K562 (cell line): ENCODE measurements around the gene CBX2. TPM values are rescaled to one million over a fixed set of nuclear protein-coding genes. Genes with fewer than 3 reads are reported as not detected.

Experiments used
- ATF7 ChIP-seq: fragments of 450-650 bp; IDR thresholded peaks from 2 replicates; pipeline ENCODE4 v1.7.1; 2014; ENCODE audit warnings: mild to moderate bottlenecking, moderate library complexity
- E2F6 ChIP-seq, 2 experiments: IDR thresholded peaks; 2 replicates each; pipeline ENCODE4 v1.6.1; 2011; ENCODE audit warnings: borderline replicate concordance in 1 of 2, control low read depth in 1 of 2, low read depth in 1 of 2, low read length in 1 of 2, mild to moderate bottlenecking in 1 of 2, mixed read lengths in 1 of 2, moderate library complexity in 1 of 2; ENCODE audit not compliant: insufficient read depth in 1 of 2, insufficient read length in 1 of 2, poor library complexity in 1 of 2, severe bottlenecking in 1 of 2; ENCODE audit errors: extremely low read depth in 1 of 2
- FIP1L1 ChIP-seq: fragments of 200-400 bp; formaldehyde crosslinking; IDR thresholded peaks from 2 replicates; pipeline ENCODE4 v1.6.1; 2018; ENCODE audit warnings: mild to moderate bottlenecking, low read depth, low read length; ENCODE audit not compliant: poor library complexity, severe bottlenecking
- FOXA3 ChIP-seq, 2 experiments: fragments of 450-650 bp in 1 of 2; sonication (generic) in 1 of 2; formaldehyde crosslinking; IDR thresholded peaks in 1 of 2; conservative IDR thresholded peaks in 1 of 2; 2 replicates each; pipeline versions ENCODE4 v1.4.0 to v1.8.0; 2020 to 2022; ENCODE audit warnings: mild to moderate bottlenecking in 2 of 2, missing genetic modification reagents in 1 of 2
- KDM1A ChIP-seq, 2 experiments: fragments of 450-650 bp; IDR thresholded peaks; 2 replicates each; pipeline ENCODE4 v1.6.1; 2016; ENCODE audit warnings: mild to moderate bottlenecking in 2 of 2
- MAFF ChIP-seq: IDR thresholded peaks from 2 replicates; pipeline ENCODE4 v1.6.1; 2012; ENCODE audit warnings: low read length, improper control_type of control experiment
- NR2F6 ChIP-seq: fragments of 450-650 bp; formaldehyde crosslinking; IDR thresholded peaks from 2 replicates; pipeline ENCODE4 v1.4.0; 2020; ENCODE audit warnings: mild to moderate bottlenecking
- SREBF2 ChIP-seq: sonication (generic); formaldehyde crosslinking; IDR thresholded peaks from 2 replicates; pipeline ENCODE4 v1.4.0; 2020; ENCODE audit warnings: mild to moderate bottlenecking, missing genetic modification reagents
- XRCC5 ChIP-seq: fragments of 200-400 bp; formaldehyde crosslinking; IDR thresholded peaks from 2 replicates; pipeline ENCODE4 v1.6.1; 2017; ENCODE audit warnings: low read depth, mild to moderate bottlenecking, low read length
- ZBTB7A ChIP-seq: IDR thresholded peaks from 2 replicates; pipeline ENCODE4 v1.6.1; 2011; ENCODE audit warnings: low read depth, mild to moderate bottlenecking, low read length, moderate library complexity, borderline replicate concordance; ENCODE audit not compliant: control insufficient read depth
- ZNF316 ChIP-seq: fragments of 450-650 bp; IDR thresholded peaks from 2 replicates; pipeline ENCODE4 v1.6.1; 2016
- ZNF561 ChIP-seq: fragments of 450-650 bp; formaldehyde crosslinking; conservative IDR thresholded peaks from 2 replicates; pipeline ENCODE4 v1.4.0; 2020; ENCODE audit warnings: mild to moderate bottlenecking, moderate library complexity
- polyA plus RNA-seq, 8 experiments: library from polyadenylated mRNA; depleted of rRNA in 4 of 8; stranded (reverse) in 5 of 8; unstranded in 3 of 8; fragments of >200 nt; fragmentation: Nextera tagmentation in 2 of 8; fragmentation: Illumina TruSeq in 1 of 8; extraction: Ambion mirVana in 2 of 8; extraction: Trizol in 1 of 8; gene quantifications; 2 replicates each; pipeline versions ENCODE4 v1.2.1 to v1.2.3, GENCODE V29; 2011 to 2014; ENCODE audit warnings: inconsistent platforms in 1 of 8, missing spikeins in 1 of 8
- total RNA-seq, 7 experiments: library from RNA; depleted of rRNA in 6 of 7; stranded (reverse); fragments of >200 nt in 6 of 7; fragmentation: Illumina TruSeq in 2 of 7; extraction: Trizol in 2 of 7; gene quantifications; 2 replicates each; pipeline versions ENCODE4 v1.2.1 to v1.2.3, GENCODE V29; 2011 to 2021; ENCODE audit warnings: low replicate concordance in 1 of 7
- TF ChIP-seq, protein P1 (sequence below): fragments of 450-650 bp; formaldehyde crosslinking; IDR thresholded peaks from 2 replicates; pipeline ENCODE4 v1.4.0; 2020; ENCODE audit warnings: mild to moderate bottlenecking, moderate library complexity
- TF ChIP-seq, protein P2 (sequence below): fragments of 450-650 bp; IDR thresholded peaks from 2 replicates; pipeline ENCODE4 v1.6.1; 2016; ENCODE audit warnings: low read depth

The CBX2 gene
- total and polyA plus RNA-seq, 9 of the 15 experiments (the other 6 are each of a cell fraction or from before 2014, with no cell fraction given): 0.66 to 26.9 (median 13.9) TPM

- TF ChIP-seq MAFF: no peak
- TF ChIP-seq ZNF316: no peak
- no peak for TF ChIP-seq ZNF561
- TF ChIP-seq ZBTB7A: peak; percentile 98
- no peak for TF ChIP-seq FOXA3 (CRISPR knock-in tag; conservative IDR thresholded peaks at IDR 0.05 in 1 of 2, IDR thresholded peaks at IDR 0.05 in 1 of 2)
- TF ChIP-seq, protein P1, sequence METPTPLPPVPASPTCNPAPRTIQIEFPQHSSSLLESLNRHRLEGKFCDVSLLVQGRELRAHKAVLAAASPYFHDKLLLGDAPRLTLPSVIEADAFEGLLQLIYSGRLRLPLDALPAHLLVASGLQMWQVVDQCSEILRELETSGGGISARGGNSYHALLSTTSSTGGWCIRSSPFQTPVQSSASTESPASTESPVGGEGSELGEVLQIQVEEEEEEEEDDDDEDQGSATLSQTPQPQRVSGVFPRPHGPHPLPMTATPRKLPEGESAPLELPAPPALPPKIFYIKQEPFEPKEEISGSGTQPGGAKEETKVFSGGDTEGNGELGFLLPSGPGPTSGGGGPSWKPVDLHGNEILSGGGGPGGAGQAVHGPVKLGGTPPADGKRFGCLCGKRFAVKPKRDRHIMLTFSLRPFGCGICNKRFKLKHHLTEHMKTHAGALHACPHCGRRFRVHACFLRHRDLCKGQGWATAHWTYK (CRISPR knock-in tag): no peak
- TF ChIP-seq FIP1L1: peak; percentile 72
- 0 out of 2 replicates have a peak, but pooled peaks have one; percentile 17 for TF ChIP-seq ATF7
- no peak for TF ChIP-seq XRCC5
- TF ChIP-seq, protein P2, sequence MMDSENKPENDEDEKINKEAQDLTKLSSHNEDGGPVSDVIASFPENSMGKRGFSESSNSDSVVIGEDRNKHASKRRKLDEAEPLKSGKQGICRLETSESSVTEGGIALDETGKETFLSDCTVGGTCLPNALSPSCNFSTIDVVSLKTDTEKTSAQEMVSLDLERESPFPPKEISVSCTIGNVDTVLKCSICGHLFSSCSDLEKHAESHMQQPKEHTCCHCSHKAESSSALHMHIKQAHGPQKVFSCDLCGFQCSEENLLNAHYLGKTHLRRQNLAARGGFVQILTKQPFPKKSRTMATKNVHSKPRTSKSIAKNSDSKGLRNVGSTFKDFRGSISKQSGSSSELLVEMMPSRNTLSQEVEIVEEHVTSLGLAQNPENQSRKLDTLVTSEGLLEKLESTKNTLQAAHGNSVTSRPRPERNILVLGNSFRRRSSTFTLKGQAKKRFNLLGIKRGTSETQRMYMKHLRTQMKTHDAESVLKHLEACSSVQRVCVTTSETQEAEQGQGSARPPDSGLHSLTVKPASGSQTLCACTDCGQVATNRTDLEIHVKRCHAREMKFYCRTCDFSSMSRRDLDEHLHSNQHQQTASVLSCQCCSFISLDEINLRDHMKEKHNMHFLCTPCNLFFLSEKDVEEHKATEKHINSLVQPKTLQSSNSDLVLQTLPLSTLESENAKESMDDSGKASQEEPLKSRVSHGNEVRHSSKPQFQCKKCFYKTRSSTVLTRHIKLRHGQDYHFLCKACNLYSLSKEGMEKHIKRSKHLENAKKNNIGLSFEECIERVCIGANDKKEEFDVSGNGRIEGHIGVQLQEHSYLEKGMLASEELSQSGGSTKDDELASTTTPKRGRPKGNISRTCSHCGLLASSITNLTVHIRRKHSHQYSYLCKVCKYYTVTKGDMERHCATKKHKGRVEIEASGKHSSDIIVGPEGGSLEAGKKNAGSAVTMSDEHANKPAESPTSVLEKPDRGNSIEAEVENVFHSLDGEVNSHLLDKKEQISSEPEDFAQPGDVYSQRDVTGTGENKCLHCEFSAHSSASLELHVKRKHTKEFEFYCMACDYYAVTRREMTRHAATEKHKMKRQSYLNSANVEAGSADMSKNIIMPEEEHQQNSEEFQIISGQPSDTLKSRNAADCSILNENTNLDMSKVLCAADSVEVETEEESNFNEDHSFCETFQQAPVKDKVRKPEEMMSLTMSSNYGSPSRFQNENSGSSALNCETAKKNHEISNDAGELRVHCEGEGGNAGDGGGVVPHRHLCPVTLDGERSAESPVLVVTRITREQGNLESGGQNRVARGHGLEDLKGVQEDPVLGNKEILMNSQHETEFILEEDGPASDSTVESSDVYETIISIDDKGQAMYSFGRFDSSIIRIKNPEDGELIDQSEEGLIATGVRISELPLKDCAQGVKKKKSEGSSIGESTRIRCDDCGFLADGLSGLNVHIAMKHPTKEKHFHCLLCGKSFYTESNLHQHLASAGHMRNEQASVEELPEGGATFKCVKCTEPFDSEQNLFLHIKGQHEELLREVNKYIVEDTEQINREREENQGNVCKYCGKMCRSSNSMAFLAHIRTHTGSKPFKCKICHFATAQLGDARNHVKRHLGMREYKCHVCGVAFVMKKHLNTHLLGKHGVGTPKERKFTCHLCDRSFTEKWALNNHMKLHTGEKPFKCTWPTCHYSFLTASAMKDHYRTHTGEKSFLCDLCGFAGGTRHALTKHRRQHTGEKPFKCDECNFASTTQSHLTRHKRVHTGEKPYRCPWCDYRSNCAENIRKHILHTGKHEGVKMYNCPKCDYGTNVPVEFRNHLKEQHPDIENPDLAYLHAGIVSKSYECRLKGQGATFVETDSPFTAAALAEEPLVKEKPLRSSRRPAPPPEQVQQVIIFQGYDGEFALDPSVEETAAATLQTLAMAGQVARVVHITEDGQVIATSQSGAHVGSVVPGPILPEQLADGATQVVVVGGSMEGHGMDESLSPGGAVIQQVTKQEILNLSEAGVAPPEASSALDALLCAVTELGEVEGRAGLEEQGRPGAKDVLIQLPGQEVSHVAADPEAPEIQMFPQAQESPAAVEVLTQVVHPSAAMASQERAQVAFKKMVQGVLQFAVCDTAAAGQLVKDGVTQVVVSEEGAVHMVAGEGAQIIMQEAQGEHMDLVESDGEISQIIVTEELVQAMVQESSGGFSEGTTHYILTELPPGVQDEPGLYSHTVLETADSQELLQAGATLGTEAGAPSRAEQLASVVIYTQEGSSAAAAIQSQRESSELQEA: no peak
- TF ChIP-seq KDM1A (IDR thresholded peaks at IDR 0.05): no peak
- no peak for TF ChIP-seq NR2F6 (CRISPR knock-in tag)
- TF ChIP-seq E2F6 (IDR thresholded peaks at IDR 0.05; ENCODE audit: borderline replicate concordance in 1 of 2, extremely low read depth in 1 of 2, insufficient read depth in 1 of 2, insufficient read length in 1 of 2, low read depth in 1 of 2, low read length in 1 of 2, poor library complexity in 1 of 2, severe bottlenecking in 1 of 2): peak; percentile 44 to 79
- TF ChIP-seq SREBF2 (CRISPR knock-in tag): no peak
Observed at GRCh38 chr17:79789943-79790804, 12.2 kb downstream of the CBX2 start (continued).
